Neuronal stem cell (in vitro differentiated cells): Measurements from ENCODE around the gene CACNA1I.
A peak's percentile ranks its signal among the peaks of the same experiment; 100 is the strongest.

Experiments used
- DNase-seq: peaks from one replicate; pipeline ENCODE4 v3.0.0-alpha.2; 2013; ENCODE audit warnings: low spot score
- H2AFZ ChIP-seq: one replicate; pipeline ENCODE4 v1.6.1; 2013; ENCODE audit warnings: mild to moderate bottlenecking, low read length, inconsistent platforms
- H2AK5ac ChIP-seq: 2 replicates; pipeline ENCODE4 v1.6.1; 2013; ENCODE audit warnings: low read depth, mild to moderate bottlenecking, inconsistent platforms, low read length, moderate library complexity, mixed read lengths
- H2BK120ac ChIP-seq: 2 replicates; pipeline ENCODE4 v1.6.1; 2013; ENCODE audit warnings: low read depth, mild to moderate bottlenecking, inconsistent platforms, low read length, moderate library complexity, mixed read lengths
- H2BK12ac ChIP-seq: one replicate; pipeline ENCODE4 v1.6.1; 2013; ENCODE audit warnings: low read length, inconsistent platforms
- H2BK15ac ChIP-seq: 2 replicates; pipeline ENCODE4 v1.6.1; 2013; ENCODE audit warnings: mild to moderate bottlenecking, low read length, inconsistent platforms, mixed read lengths
- H2BK5ac ChIP-seq: one replicate; pipeline ENCODE4 v1.6.1; 2013; ENCODE audit warnings: inconsistent platforms, mild to moderate bottlenecking, low read length, moderate library complexity
- H3K14ac ChIP-seq: one replicate; pipeline ENCODE4 v1.6.1; 2013; ENCODE audit warnings: low read length, inconsistent platforms
- H3K18ac ChIP-seq: 2 replicates; pipeline ENCODE4 v1.6.1; 2013; ENCODE audit warnings: low read length, inconsistent platforms
- H3K23ac ChIP-seq: 2 replicates; pipeline ENCODE4 v1.6.1; 2013; ENCODE audit warnings: low read depth, mild to moderate bottlenecking, mixed read lengths, low read length, inconsistent platforms; ENCODE audit not compliant: poor library complexity
- H3K27ac ChIP-seq: replicated peaks from 3 replicates; pipeline ENCODE4 v1.5.1; 2013; ENCODE audit warnings: low read length, inconsistent platforms
- H3K27me3 ChIP-seq, 3 experiments: 2 replicates each; pipeline ENCODE4 v1.6.1; 2013; ENCODE audit warnings: low read length in 3 of 3, mild to moderate bottlenecking in 2 of 3, inconsistent platforms in 1 of 3, low read depth in 1 of 3, mixed read lengths in 1 of 3, moderate library complexity in 1 of 3; ENCODE audit not compliant: control insufficient read depth in 3 of 3, insufficient read depth in 3 of 3
- H3K36me3 ChIP-seq, 2 donors: replicated peaks in 1 of 2; 2 replicates each; pipeline ENCODE4 v1.6.1; 2013; ENCODE audit warnings: low read length in 2 of 2; ENCODE audit not compliant: control insufficient read depth in 2 of 2, insufficient read depth in 2 of 2
- H3K4ac ChIP-seq: 2 replicates; pipeline ENCODE4 v1.6.1; 2013; ENCODE audit warnings: inconsistent platforms, mild to moderate bottlenecking, low read length, moderate library complexity
- H3K4me1 ChIP-seq, 2 donors: 1 replicate in 1 of 2; 2 replicates in 1 of 2; pipeline ENCODE4 v1.6.1; 2013; ENCODE audit warnings: low read length in 2 of 2, low read depth in 1 of 2; ENCODE audit not compliant: control insufficient read depth in 2 of 2, insufficient read depth in 1 of 2
- H3K4me2 ChIP-seq: one replicate; pipeline ENCODE4 v1.6.1; 2013; ENCODE audit warnings: mild to moderate bottlenecking, low read length, inconsistent platforms; ENCODE audit not compliant: insufficient read depth, poor library complexity, severe bottlenecking
- H3K4me3 ChIP-seq, 2 donors: 2 replicates each; pipeline ENCODE4 v1.5.1; 2013; ENCODE audit warnings: low read length in 2 of 2, mild to moderate bottlenecking in 2 of 2, inconsistent platforms in 1 of 2, moderate library complexity in 1 of 2
- H3K79me1 ChIP-seq: one replicate; pipeline ENCODE4 v1.6.1; 2013; ENCODE audit warnings: low read depth, mild to moderate bottlenecking, inconsistent platforms, low read length, moderate library complexity
- H3K9ac ChIP-seq: one replicate; pipeline ENCODE4 v1.6.1; 2013; ENCODE audit warnings: mild to moderate bottlenecking, low read depth, low read length, inconsistent platforms; ENCODE audit not compliant: poor library complexity
- H3K9me3 ChIP-seq, 2 donors: replicated peaks in 1 of 2; 2 replicates each; pipeline versions ENCODE3 to v1.6.1; 2013; ENCODE audit warnings: low read length in 2 of 2, mild to moderate bottlenecking in 2 of 2, inconsistent platforms in 1 of 2, low read depth in 1 of 2, mixed read lengths in 1 of 2, moderate library complexity in 1 of 2; ENCODE audit not compliant: control insufficient read depth in 2 of 2, insufficient read depth in 1 of 2
- H4K8ac ChIP-seq: one replicate; pipeline ENCODE4 v1.6.1; 2013; ENCODE audit warnings: low read depth, mild to moderate bottlenecking, inconsistent platforms, low read length, moderate library complexity
- H4K91ac ChIP-seq: one replicate; pipeline ENCODE4 v1.6.1; 2013; ENCODE audit warnings: low read length, low read depth, mild to moderate bottlenecking, inconsistent platforms; ENCODE audit not compliant: poor library complexity
- WGBS, 2 donors: extraction: QIAGEN DNeasy Blood & Tissue Kit; methylation state at CpG; one replicate each; pipeline ENCODE4 v1.1.7; 2013; ENCODE audit warnings: missing lambda C conversion rate in 2 of 2, mixed read lengths in 1 of 2; ENCODE audit not compliant: insufficient read length in 2 of 2, insufficient replicate concordance in 1 of 2; ENCODE audit errors: extremely low coverage in 2 of 2; 5-methylcytosine and 5-hydroxymethylcytosine counted together

Gene CACNA1I

GRCh38 chr22:39581303-39581702 is 10.8 kb downstream of the CACNA1I start:
- Histone ChIP-seq H3K27me3 (peaks cover 0 to 19% (median 2%) of the 10 kb centered on the region in 3 experiments), H3K36me3 (no peaks in the 10 kb centered on the region), H3K23ac (no peak overlapping the region), H4K8ac (no peak overlapping the region), H3K4me1 (peaks cover 0 to 4% of the 10 kb centered on the region in 2 donors), H2BK5ac (no peak overlapping the region), H2BK15ac (peak overlapping the region; percentile 95), H3K27ac (no peak overlapping the region), H2AK5ac (peak overlapping the region; percentile 53), H3K18ac (peak overlapping the region; percentile 39), H3K4ac (no peak overlapping the region), H2BK120ac (no peak overlapping the region), H2AFZ (no peak overlapping the region), H4K91ac (no peak overlapping the region), H2BK12ac (no peak overlapping the region), H3K14ac (peak overlapping the region; percentile 73), H3K9me3 (peaks cover 0 to 3% of the 10 kb centered on the region in 2 donors), H3K4me2 (no peak overlapping the region), H3K4me3 (peak overlapping the region in 1 of 2 donors; percentile 5), H3K79me1 (peaks cover 2% of the 10 kb centered on the region), H3K9ac (peak overlapping the region; percentile 54)
- no CpG with 5 or more reads among the region's 8 CpGs for WGBS, 2 donors
- no peak for DNase-seq

GRCh38 chr22:39583066-39583667 is 12.6 kb downstream of the CACNA1I start:
- Histone ChIP-seq H3K4me2 (no peak overlapping the region), H3K27me3 (peaks cover 0 to 13% (median 2%) of the 10 kb centered on the region in 3 experiments), H3K9ac (no peak overlapping the region), H4K91ac (no peak overlapping the region), H3K23ac (no peak overlapping the region), H2AFZ (no peak overlapping the region), H2AK5ac (no peak overlapping the region), H2BK15ac (no peak overlapping the region), H3K79me1 (peaks cover 2% of the 10 kb centered on the region), H4K8ac (no peak overlapping the region), H2BK120ac (no peak overlapping the region), H3K4ac (no peak overlapping the region), H3K18ac (no peak overlapping the region), H3K9me3 (peaks cover 0 to 3% of the 10 kb centered on the region in 2 donors), H2BK12ac (no peak overlapping the region), H3K36me3 (no peaks in the 10 kb centered on the region), H3K4me1 (peaks cover 0 to 4% of the 10 kb centered on the region in 2 donors), H2BK5ac (no peak overlapping the region), H3K4me3 (no peak overlapping the region), H3K27ac (no peak overlapping the region), H3K14ac (no peak overlapping the region)
- DNase-seq: no peak
- WGBS, 2 donors: 100% methylated on average over 1 of the region's 3 CpGs; no CpG with 5 or more reads in 1 of the 2 donors

- no peak for DNase-seq
- H3K36me3 ChIP-seq: no peaks in the 10 kb centered on the region
- H3K14ac ChIP-seq: no peak overlapping the region
- H3K4ac ChIP-seq: no peak overlapping the region
- H3K9me3 ChIP-seq: no peaks in the 10 kb centered on the region
- H4K8ac ChIP-seq: no peak overlapping the region
- no CpG with 5 or more reads among the region's 11 CpGs for WGBS, 2 donors
- no peak overlapping the region for H3K27ac ChIP-seq
- no peak overlapping the region for H2BK15ac ChIP-seq
- H2AK5ac ChIP-seq: peak overlapping the region; percentile 61
- H4K91ac ChIP-seq: no peak overlapping the region
- H3K4me3 ChIP-seq: no peak overlapping the region
- no peak overlapping the region for H3K23ac ChIP-seq
- no peak overlapping the region for H3K4me2 ChIP-seq
- no peak overlapping the region for H2BK5ac ChIP-seq
- no peak overlapping the region for H2BK120ac ChIP-seq
- H2BK12ac ChIP-seq: no peak overlapping the region
- H3K4me1 ChIP-seq: peaks cover 5 to 8% of the 10 kb centered on the region in 2 donors
- peaks cover 0 to 13% (median 0%) of the 10 kb centered on the region in 3 experiments for H3K27me3 ChIP-seq
- no peak overlapping the region for H2AFZ ChIP-seq
- H3K9ac ChIP-seq: no peak overlapping the region
- peak overlapping the region; percentile 0 for H3K18ac ChIP-seq
- H3K79me1 ChIP-seq: peaks cover 3% of the 10 kb centered on the region
Observed at GRCh38 chr22:39589875-39590274, 19.3 kb downstream of the CACNA1I start.

- Histone ChIP-seq H3K4ac (no peak overlapping the region), H3K23ac (peak overlapping the region; percentile 37), H2AFZ (no peak overlapping the region), H3K9me3 (no peaks in the 10 kb centered on the region), H3K9ac (peak overlapping the region; percentile 17), H2BK5ac (no peak overlapping the region), H3K4me3 (no peak overlapping the region), H4K8ac (no peak overlapping the region), H3K4me1 (peaks cover 5 to 8% of the 10 kb centered on the region in 2 donors), H3K36me3 (no peaks in the 10 kb centered on the region), H2BK15ac (peak overlapping the region; percentile 47), H2BK12ac (peak overlapping the region; percentile 7), H3K4me2 (no peak overlapping the region), H3K27me3 (peaks cover 0 to 20% (median 7%) of the 10 kb centered on the region in 3 experiments), H2BK120ac (no peak overlapping the region), H3K14ac (no peak overlapping the region), H4K91ac (no peak overlapping the region), H3K18ac (peak overlapping the region; percentile 88), H3K79me1 (peaks cover 3% of the 10 kb centered on the region), H3K27ac (no peak overlapping the region), H2AK5ac (peak overlapping the region; percentile 83)
- no peak for DNase-seq
- no CpG with 5 or more reads among the region's 32 CpGs for WGBS, 2 donors
Observed at GRCh38 chr22:39592081-39593065, 21.8 kb downstream of the CACNA1I start.
